DND-41 (cell line): Measurements from ENCODE around the gene APCDD1L.

Experiments
- CTCF ChIP-seq: IDR thresholded peaks from 2 replicates; pipeline ENCODE4 v1.5.1; 2012; ENCODE audit warnings: borderline replicate concordance, low read length, moderate library complexity, mild to moderate bottlenecking; ENCODE audit not compliant: poor library complexity, severe bottlenecking; ENCODE audit errors: extremely low read depth
- EZH2 ChIP-seq: IDR thresholded peaks from 3 replicates; pipeline ENCODE4 v1.6.1; 2012; ENCODE audit warnings: borderline replicate concordance, low read depth, mild to moderate bottlenecking, moderate library complexity, low read length, inconsistent platforms; ENCODE audit not compliant: severe bottlenecking

- TF ChIP-seq CTCF (no peak), EZH2 (no peak)
Measured at GRCh38 chr20:58485393-58485792, 29.8 kb downstream of the APCDD1L start.
